Measurements from ENCODE around the gene DNM1. TPM values are rescaled to one million over a fixed set of nuclear protein-coding genes. Genes with fewer than 3 reads are reported as not detected.

The DNM1 gene
- total RNA-seq, 2 experiments from 2014 or later, result 0.35 to 1.8 TPM

- Histone ChIP-seq H2AFZ (ENCODE audit: low read length) (no peak overlapping the region), H3K79me2 (ENCODE audit: insufficient read depth, low read depth, low read length) (no peaks in the 10 kb centered on the region), H3K36me3 (ENCODE audit: insufficient read depth, low read length) (no peaks in the 10 kb centered on the region), H3K4me2 (ENCODE audit: low read length) (no peak overlapping the region), H3K4me3 (ENCODE audit: low read depth, low read length, poor library complexity, severe bottlenecking) (no peak overlapping the region), H3K9me2 (ENCODE audit: insufficient read depth, low read length) (no peaks in the 10 kb centered on the region), H3K4me1 (ENCODE audit: insufficient read depth, low read length, poor library complexity, severe bottlenecking) (no peaks in the 10 kb centered on the region), H3K27ac (ENCODE audit: low read depth, low read length, poor library complexity, severe bottlenecking) (no peak overlapping the region), H4K20me1 (ENCODE audit: insufficient read depth, low read length) (no peaks in the 10 kb centered on the region), H3K9me3 (ENCODE audit: low read length) (no peaks in the 10 kb centered on the region)
- no TSS peak for BruUV-seq (replicated peaks)
- ChIA-PET POLR2A (no interaction called here), CTCF (ENCODE audit: unreplicated experiment) (no interaction called here)
- no peak for DNase-seq (ENCODE audit: low spot score)
- intact Hi-C loops (cut with micrococcal nuclease; ENCODE audit: unreplicated experiment), result no loop called here
- TF ChIP-seq CTCF (conservative IDR thresholded peaks at IDR 0.05; ENCODE audit: low read length) (no peak), EZH2phosphoT487 (IDR thresholded peaks at IDR 0.05; ENCODE audit: borderline replicate concordance, low read depth, low read length) (no peak)
Observed at GRCh38 chr9:128231638-128232527, 28.7 kb downstream of the DNM1 start.

GRCh38 chr9:128232528-128233428, 29.6 kb downstream of the DNM1 start:
- POLR2A ChIA-PET, result no interaction called here
- H2AFZ ChIP-seq (ENCODE audit: low read length), result no peak overlapping the region
- CTCF ChIA-PET (ENCODE audit: unreplicated experiment), result interaction anchor here (0.6 kb wide), 1 partner anchor 24 kb away, joined by 3 read pairs; no protein-coding TSS in a partner anchor
- no peaks in the 10 kb centered on the region for H3K79me2 ChIP-seq (ENCODE audit: insufficient read depth, low read depth, low read length)
- H3K4me1 ChIP-seq (ENCODE audit: insufficient read depth, low read length, poor library complexity, severe bottlenecking), result no peaks in the 10 kb centered on the region
- no TSS peak for BruUV-seq (replicated peaks)
- intact Hi-C loops (cut with micrococcal nuclease; ENCODE audit: unreplicated experiment), result no loop called here
- H3K36me3 ChIP-seq (ENCODE audit: insufficient read depth, low read length), result no peaks in the 10 kb centered on the region
- H4K20me1 ChIP-seq (ENCODE audit: insufficient read depth, low read length), result no peaks in the 10 kb centered on the region
- H3K4me2 ChIP-seq (ENCODE audit: low read length), result no peak overlapping the region
- H3K9me2 ChIP-seq (ENCODE audit: insufficient read depth, low read length), result no peaks in the 10 kb centered on the region
- no peak overlapping the region for H3K4me3 ChIP-seq (ENCODE audit: low read depth, low read length, poor library complexity, severe bottlenecking)
- TF ChIP-seq EZH2phosphoT487 (IDR thresholded peaks at IDR 0.05; ENCODE audit: borderline replicate concordance, low read depth, low read length), result no peak
- no peak for TF ChIP-seq CTCF (conservative IDR thresholded peaks at IDR 0.05; ENCODE audit: low read length)
- no peak overlapping the region for H3K27ac ChIP-seq (ENCODE audit: low read depth, low read length, poor library complexity, severe bottlenecking)
- no peak for DNase-seq (ENCODE audit: low spot score)
- H3K9me3 ChIP-seq (ENCODE audit: low read length), result no peaks in the 10 kb centered on the region
